ENCODE results near the gene HPGD.
A peak's percentile ranks its signal among the peaks of the same experiment; 100 is the strongest.
"Not testable (repeated sequence)": the region's sequence is repeated elsewhere in the genome, so short reads cannot be mapped to it uniquely, and the experiment has no call there.

Gene HPGD

DNA sequence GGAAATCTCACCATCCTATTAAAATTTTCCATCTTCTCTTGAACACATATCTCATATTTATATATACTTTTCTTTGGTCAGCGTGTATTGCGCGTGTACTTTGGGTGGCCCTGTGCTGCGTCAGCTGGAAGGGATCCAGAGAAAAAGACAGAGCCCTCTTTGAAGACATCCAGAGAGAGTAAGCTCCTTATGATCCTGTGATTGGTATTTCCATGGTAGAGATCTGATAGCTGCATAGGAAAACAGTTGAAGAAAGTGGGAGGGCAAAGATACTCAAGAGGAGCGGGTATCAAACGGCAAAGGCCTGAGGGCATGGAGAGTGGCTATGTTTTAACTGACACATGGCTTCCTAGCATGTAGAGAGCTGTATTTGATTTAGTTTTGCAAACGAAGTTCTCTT lies 4.4 kb upstream of the HPGD start:
- DNase-seq: no peak

DNA sequence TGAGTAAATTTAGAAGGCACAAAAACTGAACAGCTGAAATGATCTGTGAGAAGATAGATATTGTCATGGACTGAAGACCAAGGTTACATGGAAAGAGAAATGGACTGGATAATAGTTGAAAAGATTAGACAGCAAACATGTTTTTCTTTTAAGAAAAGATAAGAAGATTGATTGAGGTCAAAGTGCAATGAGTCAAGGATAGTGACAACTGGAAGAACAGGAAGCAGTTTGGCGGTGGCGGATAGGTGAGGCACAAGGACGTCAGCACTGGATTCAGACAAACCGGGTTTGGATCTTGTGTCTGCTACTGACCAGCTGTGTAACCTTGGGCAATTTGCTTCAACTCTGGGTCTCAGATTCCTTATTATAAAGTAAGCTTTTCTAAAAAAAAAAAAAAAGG lies 2.0 kb upstream of the HPGD start:
- DNase-seq: no peak

DNA sequence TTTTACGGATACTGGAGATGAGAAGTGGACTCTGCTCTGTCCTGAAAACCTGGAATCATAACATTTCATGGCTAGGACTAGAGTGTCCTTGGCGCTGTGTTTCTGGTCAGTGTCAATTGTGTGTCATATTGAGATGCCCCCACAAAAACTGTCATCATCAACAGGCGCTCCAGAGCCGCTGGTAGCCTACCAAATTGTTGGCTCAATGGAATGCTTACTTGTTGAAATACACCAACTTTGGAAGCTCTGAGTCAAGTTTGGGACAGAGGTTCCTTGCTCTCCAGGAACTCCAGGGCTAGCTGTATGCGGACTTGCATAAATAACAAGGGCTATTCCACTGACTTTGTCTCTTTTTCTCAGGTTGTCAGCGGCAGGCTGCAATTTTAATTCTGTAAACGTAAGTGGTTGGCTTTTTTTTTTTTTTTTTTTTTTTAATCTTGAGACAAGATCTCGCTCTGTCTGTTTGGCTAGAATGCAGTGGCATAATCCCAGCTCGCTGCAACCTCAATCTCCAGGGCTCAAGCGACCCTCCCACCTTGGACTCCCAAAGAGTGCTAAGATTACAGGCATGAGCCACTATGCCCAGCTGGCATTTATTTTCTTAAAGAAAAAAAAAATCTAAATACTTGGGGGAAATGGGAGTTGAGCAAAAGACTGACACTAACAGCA lies 871 bp upstream of the HPGD start:
- DNase-seq: no peak

DNA sequence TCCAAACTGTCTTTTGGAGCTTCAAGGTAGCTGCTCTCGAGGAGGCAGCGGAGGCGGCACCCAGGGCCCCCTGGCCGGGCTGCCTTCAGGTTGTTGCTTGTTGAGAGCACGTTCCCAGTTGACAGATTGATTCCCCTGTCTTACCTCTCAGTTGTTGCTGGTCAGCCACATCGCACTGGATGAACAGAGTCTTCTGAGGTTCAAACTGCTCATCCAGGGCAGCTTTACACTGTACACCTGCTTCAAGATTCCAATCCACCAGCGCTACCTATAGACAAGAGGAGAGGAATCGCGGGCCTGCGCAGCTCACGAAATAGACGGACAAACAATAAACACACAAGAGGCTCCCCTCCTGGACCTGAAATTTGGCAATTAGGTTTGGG lies 497 bp downstream of the HPGD start:
- peak in 1 of 58 donors; percentile 4 for DNase-seq

GRCh38 chr4:174520660-174521059 lies 1.6 kb downstream of the HPGD start:
- no peak for DNase-seq

DNA sequence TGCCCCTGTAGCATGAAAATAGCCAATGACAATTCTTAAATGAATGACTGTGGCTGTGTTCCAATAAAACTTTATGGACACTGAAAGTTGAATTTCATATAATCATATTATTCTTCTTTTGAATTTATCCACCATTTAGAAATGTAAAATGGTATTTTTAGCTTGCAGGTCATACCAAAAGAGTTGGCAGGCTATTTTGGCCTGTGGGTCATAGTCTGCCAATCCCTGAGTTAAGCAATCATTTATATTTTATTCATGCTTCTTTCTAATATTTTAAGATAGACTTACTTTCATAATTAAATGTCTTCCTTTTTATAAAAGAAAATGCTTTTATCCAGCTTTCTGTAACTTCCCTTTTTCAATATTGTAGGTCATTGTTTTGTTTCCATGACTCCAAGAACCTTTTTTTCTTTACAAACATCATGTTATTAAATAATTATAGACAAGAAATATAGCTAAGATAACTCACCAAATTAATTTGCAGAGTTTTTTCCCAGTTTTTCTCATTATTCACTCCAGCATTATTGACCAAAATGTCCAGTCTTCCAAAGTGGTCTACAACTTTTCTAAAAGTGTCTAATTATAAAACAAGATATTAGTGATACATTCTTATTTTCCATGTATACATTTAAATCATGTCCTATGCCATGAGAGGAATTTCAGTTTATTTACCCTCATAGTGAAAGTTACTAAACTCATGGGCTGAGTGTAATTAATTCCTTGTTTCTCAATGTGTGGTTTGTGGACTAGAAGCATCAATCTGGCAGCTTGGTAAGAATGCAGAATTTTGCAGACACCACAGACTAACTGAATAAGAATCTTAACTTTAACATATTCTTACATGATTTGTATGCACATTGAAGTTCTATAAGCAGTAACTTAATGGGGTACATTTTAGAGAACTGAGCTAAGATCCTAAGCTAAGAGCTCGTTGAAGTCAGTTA lies 4.5 kb downstream of the HPGD start:
- no peak for DNase-seq

DNA sequence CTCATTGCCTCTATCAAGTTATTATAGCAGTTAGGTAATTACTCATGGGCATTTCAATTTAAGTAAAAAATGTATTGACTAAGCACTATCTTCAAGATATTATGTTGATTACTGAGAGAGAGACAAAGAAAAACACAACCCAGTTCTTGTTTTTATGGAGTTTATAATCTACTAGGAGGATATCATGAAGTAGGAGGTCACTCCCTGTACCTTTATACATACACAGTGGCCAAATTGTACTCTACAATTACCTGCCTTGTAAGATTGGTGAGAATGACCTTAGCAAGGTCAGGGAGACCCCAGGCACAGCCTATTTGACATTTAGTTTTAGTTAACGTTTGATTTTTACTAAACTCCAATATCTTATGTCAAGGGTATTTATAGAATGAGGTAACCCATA lies 5.5 kb downstream of the HPGD start:
- DNase-seq: no peak

- DNase-seq: no peak
Measured at GRCh38 chr4:174516345-174516744, 5.9 kb downstream of the HPGD start.

- no peak for DNase-seq
Measured at GRCh38 chr4:174512745-174513144, 9.5 kb downstream of the HPGD start.

GRCh38 chr4:174505892-174506291 lies 16.4 kb downstream of the HPGD start:
- no peak for DNase-seq

- DNase-seq: no peak
Measured at GRCh38 chr4:174505007-174505406, 17.3 kb downstream of the HPGD start.

DNA sequence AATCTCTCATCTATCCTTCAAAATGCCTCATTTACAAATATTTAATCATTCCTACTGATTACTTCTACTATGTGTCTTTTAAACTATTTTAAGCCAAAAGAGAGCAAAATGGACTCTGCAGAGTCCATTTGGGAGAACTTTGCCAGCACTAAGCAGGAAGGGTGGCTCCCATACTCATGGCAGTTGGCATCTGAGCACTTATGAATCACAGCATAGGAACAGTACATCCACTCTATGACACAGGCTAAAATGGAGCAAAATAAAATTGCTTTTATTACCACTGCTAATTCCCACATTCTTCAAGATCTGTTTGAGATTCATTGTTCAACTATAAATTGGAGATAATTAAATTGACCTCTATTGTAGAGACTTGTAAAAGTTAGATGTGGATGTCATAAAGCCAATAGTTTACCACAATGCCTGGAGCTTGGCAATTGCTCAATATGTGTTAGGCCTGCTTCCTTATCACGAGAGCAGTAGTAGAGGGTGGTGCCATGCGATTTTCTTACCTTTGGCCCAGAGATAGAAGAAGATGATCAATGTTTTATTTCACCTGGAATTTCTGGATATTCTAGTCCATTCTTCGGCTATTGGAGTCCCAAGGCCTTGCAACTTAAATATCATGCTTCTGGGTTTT lies 19.1 kb downstream of the HPGD start:
- DNase-seq: no peak

- DNase-seq: no peak
Measured at GRCh38 chr4:174496631-174497432, 25.5 kb downstream of the HPGD start.

DNA sequence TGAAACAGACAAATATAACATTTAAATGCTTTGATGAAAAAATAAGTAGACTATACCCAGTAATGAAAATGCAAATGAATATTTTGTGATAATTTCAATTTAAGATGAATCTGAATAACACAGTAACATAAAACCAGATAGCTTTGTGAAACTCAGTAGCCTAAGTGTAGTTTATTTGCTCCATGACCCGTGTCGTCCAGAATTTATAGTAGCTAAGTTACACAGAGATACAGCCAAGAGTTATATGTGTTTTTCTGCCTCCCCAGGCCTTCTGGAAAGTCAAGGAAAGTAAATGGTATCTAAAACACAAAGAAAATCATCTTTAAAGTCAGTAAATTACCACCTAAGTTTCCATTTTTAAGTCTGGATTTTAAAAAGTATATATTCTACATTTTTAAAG lies 26.7 kb downstream of the HPGD start:
- no peak for DNase-seq

DNA sequence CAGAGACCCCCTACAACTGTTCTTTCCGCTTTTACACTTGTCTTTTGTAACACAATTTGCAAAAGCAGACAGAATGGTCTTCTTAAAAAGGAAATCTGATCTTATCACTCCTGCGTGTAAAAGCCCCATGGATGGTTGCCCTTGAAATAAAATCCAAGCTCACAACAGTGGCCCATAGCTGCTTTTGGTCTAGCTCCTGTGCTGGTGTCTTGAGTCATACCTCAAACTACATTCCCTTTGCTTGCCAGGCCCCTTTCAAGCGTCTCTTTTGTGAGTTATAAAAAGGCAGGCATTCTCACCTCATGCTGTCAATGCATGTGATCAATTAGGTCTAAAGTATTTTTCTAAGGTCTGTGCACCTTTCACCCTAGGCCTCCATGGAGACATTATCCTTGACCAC lies 27.6 kb downstream of the HPGD start:
- DNase-seq: no peak

DNA sequence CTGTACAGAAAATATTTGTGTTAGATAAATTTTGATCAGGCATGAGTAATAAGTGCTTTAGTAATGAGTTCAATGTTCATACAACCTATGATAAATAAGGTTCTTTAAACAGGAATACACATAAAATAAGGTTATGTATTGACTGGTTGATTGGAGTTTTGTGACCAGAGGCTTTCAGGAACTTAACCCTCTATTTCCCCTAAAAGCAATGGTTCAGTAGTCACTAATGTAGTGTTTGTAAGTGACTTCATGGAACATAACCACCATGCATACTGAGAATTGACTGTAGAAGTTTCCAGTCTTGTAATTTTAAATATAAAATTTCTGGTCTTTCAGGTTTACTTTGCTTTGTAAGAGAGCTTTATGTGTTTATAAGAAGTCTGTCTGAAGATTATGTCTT lies 28.1 kb downstream of the HPGD start:
- no peak for DNase-seq

- no peak for DNase-seq
Measured at GRCh38 chr4:174490451-174490961, 31.8 kb downstream of the HPGD start.

DNA sequence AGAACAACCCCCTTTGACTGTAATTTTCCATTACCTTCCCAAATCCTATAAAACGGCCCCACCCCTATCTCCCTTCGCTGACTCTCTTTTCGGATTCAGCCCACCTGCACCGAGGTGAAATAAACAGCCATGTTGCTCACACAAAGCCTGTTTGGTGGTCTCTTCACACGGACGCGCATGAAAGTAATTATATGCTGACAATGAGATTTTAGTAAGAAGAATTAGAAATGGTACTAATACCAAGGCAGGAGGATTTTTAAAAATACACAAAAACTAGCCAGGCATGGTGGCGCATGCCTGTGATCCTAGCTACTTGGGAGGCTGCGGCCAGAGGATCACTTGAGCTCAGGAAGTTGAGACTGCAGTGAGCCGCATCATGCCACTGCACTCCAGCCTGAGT lies 33.9 kb downstream of the HPGD start:
- not testable (repeated sequence) for DNase-seq

GRCh38 chr4:174485025-174485424 lies 37.3 kb downstream of the HPGD start:
- DNase-seq: no peak

DNA sequence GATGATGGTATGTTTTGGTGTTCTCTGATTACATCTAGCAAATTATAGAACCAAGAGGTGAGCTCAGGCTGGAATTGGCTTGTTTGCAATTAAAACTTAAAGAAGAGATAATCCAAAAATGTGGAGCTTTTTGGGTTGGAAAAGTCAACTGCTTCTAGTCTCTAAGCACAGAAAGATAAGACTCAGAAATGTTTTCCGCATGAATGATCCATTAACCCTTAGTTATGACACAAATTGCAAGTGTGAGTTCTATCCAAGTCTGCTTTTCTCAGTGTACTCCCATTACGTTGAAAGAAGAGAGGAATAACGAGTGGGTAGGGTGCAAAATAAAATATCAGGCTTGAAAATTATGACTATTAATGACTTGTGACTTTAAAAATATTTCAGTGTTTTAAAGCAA lies 38.5 kb downstream of the HPGD start:
- no peak for DNase-seq

GRCh38 chr4:174479140-174479539 lies 43.1 kb downstream of the HPGD start:
- DNase-seq: no peak

All from anterior cingulate cortex (tissue), 58 donors.